Measurements from ENCODE around the gene NUP210L. TPM values are rescaled to one million over a fixed set of nuclear protein-coding genes. Genes with fewer than 3 reads are reported as not detected.

The NUP210L gene
- 2.1 TPM for total RNA-seq
- long read RNA-seq, partial matches to known transcripts: 0 of 2 reads
- long read RNA-seq, other reads (novel, unspliced or antisense): 2 of 2 reads

DNA sequence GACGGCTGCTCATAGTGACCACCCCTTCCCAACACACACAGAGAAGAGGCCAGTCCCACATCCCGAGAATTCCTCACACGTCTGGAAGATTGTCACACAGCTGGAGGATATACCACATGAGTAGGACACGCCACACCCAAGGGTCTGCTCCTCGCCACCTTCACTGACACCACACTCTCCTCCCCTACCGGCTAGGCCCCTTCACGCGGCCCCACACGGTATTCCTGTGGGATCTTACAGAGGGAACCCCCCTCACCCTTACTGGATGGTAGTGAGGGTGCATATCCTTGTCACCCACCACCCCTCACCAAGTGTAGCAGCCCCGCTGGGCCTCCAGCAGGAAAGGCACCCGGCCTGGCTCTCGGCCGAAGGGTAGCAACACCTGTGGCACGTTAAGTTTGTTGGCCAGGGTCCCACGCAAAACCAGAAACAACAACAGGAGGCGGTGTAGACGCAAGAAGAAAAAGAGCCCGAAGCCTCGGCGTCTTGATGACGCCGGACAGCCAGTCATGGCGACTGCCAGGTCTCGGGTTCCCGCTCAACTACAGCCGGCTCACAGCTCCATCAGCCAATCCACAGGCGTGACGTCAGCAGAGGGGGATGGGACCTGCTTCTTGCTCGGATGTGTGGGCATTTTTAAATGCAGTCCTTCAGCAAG, at the start of gene NUP210L:
NUP210L (minus strand) TSS at position 540 of the 658 bp plus-strand sequence.
- Histone ChIP-seq H3K36me3 (peaks cover 39% of the 10 kb centered on the region), H3K4me1 (peaks cover 43% of the 10 kb centered on the region), H3K27me3 (no peaks in the 10 kb centered on the region), H3K9me3 (no peaks in the 10 kb centered on the region), H3K4me3 (peak within 1 kb of the TSS; percentile 52), H3K27ac (peak within 1 kb of the TSS; percentile 94)
- DNase-seq (peak; percentile 94), ATAC-seq (peak; percentile 88)
- TF ChIP-seq, protein P1, sequence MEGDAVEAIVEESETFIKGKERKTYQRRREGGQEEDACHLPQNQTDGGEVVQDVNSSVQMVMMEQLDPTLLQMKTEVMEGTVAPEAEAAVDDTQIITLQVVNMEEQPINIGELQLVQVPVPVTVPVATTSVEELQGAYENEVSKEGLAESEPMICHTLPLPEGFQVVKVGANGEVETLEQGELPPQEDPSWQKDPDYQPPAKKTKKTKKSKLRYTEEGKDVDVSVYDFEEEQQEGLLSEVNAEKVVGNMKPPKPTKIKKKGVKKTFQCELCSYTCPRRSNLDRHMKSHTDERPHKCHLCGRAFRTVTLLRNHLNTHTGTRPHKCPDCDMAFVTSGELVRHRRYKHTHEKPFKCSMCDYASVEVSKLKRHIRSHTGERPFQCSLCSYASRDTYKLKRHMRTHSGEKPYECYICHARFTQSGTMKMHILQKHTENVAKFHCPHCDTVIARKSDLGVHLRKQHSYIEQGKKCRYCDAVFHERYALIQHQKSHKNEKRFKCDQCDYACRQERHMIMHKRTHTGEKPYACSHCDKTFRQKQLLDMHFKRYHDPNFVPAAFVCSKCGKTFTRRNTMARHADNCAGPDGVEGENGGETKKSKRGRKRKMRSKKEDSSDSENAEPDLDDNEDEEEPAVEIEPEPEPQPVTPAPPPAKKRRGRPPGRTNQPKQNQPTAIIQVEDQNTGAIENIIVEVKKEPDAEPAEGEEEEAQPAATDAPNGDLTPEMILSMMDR (IDR thresholded peaks at IDR 0.05): no peak
- intact Hi-C loops (cut with DNase I): no loop called here

DNA sequence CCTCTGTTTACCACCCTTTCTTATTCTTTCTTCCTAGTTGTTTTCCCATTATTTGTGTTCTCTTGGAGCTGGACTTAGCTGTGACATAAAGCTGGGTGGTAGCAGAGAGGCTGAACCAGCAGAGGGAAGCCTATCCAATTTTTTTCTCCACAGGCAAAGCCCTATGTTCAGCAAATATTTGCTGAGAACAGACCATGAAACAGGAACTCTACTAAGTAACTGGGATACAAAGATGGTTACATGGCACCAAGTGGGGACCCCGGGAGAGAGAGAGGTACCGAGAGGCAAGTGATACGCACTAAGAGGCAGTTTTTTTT, 44.6 kb upstream of the NUP210L start:
- H3K27me3 ChIP-seq: no peaks in the 10 kb centered on the region
- TF ChIP-seq, protein P1 (IDR thresholded peaks at IDR 0.05): no peak
- ATAC-seq (no peak), DNase-seq (no peak)
- H3K36me3 ChIP-seq: no peaks in the 10 kb centered on the region
- H3K9me3 ChIP-seq: no peaks in the 10 kb centered on the region
- intact Hi-C loops (cut with DNase I): no loop called here
- H3K4me3 ChIP-seq: no peak overlapping the region
- H3K4me1 ChIP-seq: peaks cover 15% of the 10 kb centered on the region
- no peak overlapping the region for H3K27ac ChIP-seq

DNA sequence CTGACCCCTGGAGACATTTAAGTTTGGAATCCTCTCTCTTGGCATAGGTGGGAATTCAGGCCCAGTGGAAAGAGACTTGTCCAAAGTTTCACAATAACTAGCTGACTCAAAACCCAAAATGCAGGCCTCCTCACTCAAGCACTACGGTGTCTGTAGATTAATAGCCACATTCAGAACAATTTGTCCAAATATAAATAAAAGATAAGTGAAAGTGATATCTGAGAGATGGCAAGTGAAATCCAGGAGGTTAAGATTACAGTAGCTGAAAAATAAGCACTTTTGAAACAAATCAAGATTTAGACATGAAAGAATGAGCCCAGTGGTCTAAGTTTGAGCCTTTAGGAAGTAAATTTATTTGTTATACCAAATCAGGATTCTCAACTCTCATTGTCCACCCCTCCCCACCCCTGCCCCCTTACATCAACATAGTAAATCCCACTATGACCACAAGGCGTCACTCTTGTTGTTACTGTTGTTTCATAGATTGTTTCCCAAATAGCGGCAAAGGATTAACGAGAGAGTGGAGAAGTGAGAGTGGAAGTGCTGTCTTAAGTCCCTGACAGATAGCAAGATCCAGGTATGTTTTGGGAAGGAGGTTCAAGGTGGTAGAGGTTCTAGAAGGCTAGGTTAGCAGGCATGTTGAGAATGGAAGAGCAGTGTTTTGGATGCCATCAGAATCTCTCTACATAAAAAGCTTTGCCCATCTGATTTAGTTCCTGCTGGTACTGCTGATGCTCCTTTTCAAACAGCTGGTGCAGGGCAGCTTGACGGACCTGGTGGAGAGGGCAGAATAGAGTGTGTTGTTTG, 44.1 kb upstream of the NUP210L start:
- H3K9me3 ChIP-seq: no peaks in the 10 kb centered on the region
- H3K27ac ChIP-seq: peak overlapping the region; percentile 33
- no peak overlapping the region for H3K4me3 ChIP-seq
- intact Hi-C loops (cut with DNase I): no loop called here
- H3K36me3 ChIP-seq: no peaks in the 10 kb centered on the region
- TF ChIP-seq, protein P1 (IDR thresholded peaks at IDR 0.05): peak; percentile 56
- no peak for DNase-seq
- H3K4me1 ChIP-seq: peaks cover 15% of the 10 kb centered on the region
- ATAC-seq: peak; percentile 85
- H3K27me3 ChIP-seq: no peaks in the 10 kb centered on the region

DNA sequence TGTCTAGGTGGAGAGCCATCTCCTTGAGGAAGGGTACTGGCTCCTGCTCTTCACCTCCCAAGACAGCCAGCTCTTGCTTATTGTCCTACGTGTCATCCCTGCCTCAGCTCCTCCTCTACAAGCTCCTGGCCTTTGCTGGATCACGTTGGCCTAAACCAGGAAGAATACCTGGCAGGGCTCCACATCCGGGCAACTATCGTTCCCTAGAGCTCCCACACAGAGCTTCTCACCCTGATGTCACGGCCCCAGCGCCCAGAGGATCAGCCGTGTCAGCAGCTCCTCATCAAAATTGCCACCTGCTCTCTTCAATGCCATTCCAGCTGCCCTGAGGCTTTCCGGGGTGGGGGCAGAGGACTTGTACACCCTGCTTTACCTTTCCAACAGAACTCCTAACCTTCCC, 38.9 kb upstream of the NUP210L start:
- Histone ChIP-seq H3K36me3 (no peaks in the 10 kb centered on the region), H3K9me3 (no peaks in the 10 kb centered on the region), H3K4me1 (peaks cover 5% of the 10 kb centered on the region), H3K27ac (no peak overlapping the region), H3K27me3 (no peaks in the 10 kb centered on the region), H3K4me3 (no peak overlapping the region)
- intact Hi-C loops (cut with DNase I): no loop called here
- ATAC-seq: no peak
- TF ChIP-seq, protein P1 (IDR thresholded peaks at IDR 0.05): no peak
- DNase-seq: no peak

DNA sequence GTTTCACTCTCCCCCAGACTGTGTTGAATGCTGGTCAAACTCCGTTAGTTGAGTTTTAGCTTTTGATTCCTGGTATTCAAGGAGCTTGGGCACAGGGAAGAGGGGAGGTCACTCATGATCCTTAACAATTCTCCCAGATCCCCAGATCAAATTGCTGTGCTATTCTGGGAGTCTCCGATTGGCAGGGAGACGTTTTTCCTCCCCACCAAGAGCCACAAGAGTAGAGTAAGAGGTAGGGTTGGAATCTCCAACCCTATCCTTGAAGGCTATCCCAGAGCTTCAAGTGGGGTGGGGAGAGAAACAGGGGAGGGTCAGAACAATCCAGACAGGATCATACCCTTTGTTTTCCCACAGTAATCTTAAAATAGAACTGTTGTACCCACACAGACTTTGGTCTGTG, 37.6 kb upstream of the NUP210L start:
- Histone ChIP-seq H3K9me3 (no peaks in the 10 kb centered on the region), H3K4me3 (no peak overlapping the region), H3K4me1 (no peaks in the 10 kb centered on the region), H3K27me3 (no peaks in the 10 kb centered on the region), H3K27ac (no peak overlapping the region), H3K36me3 (no peaks in the 10 kb centered on the region)
- ATAC-seq (no peak), DNase-seq (no peak)
- TF ChIP-seq, protein P1 (IDR thresholded peaks at IDR 0.05): no peak
- intact Hi-C loops (cut with DNase I): no loop called here
